Suprapubic skin (tissue), 4 donors: Measurements from ENCODE around the gene IZUMO1.

Source experiments
- CTCF ChIP-seq, 2 donors: fragments of 200-600 bp in 1 of 2; fragments of 450-650 bp in 1 of 2; sonication (generic) in 1 of 2; IDR thresholded peaks; one replicate each; pipeline ENCODE4 v1.5.1; 2016 to 2019; ENCODE audit warnings: antibody characterized with exemption in 2 of 2, mild to moderate bottlenecking in 1 of 2, moderate library complexity in 1 of 2
- EP300 ChIP-seq: sonication (generic); formaldehyde crosslinking; IDR thresholded peaks from one replicate; pipeline ENCODE4 v1.6.1; 2017; ENCODE audit warnings: antibody characterized with exemption
- POLR2A ChIP-seq, 2 donors: fragments of 450-650 bp; IDR thresholded peaks; one replicate each; pipeline ENCODE4 v1.6.1; 2017; ENCODE audit warnings: antibody characterized with exemption in 2 of 2, mild to moderate bottlenecking in 2 of 2, moderate library complexity in 2 of 2
- POLR2AphosphoS5 ChIP-seq, 3 donors: sonication (generic); formaldehyde crosslinking; IDR thresholded peaks; one replicate each; pipeline ENCODE4 v1.6.1; 2017; ENCODE audit warnings: antibody characterized with exemption in 3 of 3

GRCh38 chr19:48734625-48735024 is 12.1 kb downstream of the IZUMO1 start:
- TF ChIP-seq CTCF (IDR thresholded peaks at IDR 0.05) (no peak), POLR2A (IDR thresholded peaks at IDR 0.05) (no peak), POLR2AphosphoS5 (IDR thresholded peaks at IDR 0.05) (no peak), EP300 (no peak)
